Right ventricle myocardium inferior (tissue), 1 donor: Measurements from ENCODE around the gene HYAL3. TPM values are rescaled to one million over a fixed set of nuclear protein-coding genes. Genes with fewer than 3 reads are reported as not detected.
"Not testable (repeated sequence)": the region's sequence is repeated elsewhere in the genome, so short reads cannot be mapped to it uniquely, and the experiment has no call there.

Experiments used
- ATAC-seq: fragments of 200-7000 bp; cut with Tn5 transposase; one replicate; pipeline ENCODE4 v1.9.1; 2020; ENCODE audit warnings: mild to moderate bottlenecking, moderate library complexity
- DNase-seq: peaks from one replicate; pipeline ENCODE4 v3.0.0; 2021; ENCODE audit errors: missing footprints
- intact Hi-C: fragments of 100-400 bp; cut with DNase I; formaldehyde crosslinking; loops from one replicate; pipeline ENCODE4 v1.11.0; 2022
- total RNA-seq: library from RNA; stranded (reverse); fragmentation: NEBNext Ultra II Directional; extraction: Animal tissue kit (Norgen Biotek cat#: 25700); gene quantifications from one replicate; pipeline ENCODE4 v1.2.1, GENCODE V29; 2021
- donor health status: DM: no; HTN: yes; CAD: no; lungs with severe emphysema.

Gene HYAL3
- total RNA-seq, 1 donor from 2014 or later: 1.4 TPM

GRCh38 chr3:50254577-50255250, 44.5 kb downstream of the HYAL3 start:
- DNase-seq (peak; percentile 90), ATAC-seq (peak; percentile 51)
- intact Hi-C loops: no loop called here

- no peak for ATAC-seq
- no peak for DNase-seq
- intact Hi-C loops: no loop called here
These were observed 48.0 kb downstream of the HYAL3 start for GRCh38 chr3:50251220-50251619.

DNA sequence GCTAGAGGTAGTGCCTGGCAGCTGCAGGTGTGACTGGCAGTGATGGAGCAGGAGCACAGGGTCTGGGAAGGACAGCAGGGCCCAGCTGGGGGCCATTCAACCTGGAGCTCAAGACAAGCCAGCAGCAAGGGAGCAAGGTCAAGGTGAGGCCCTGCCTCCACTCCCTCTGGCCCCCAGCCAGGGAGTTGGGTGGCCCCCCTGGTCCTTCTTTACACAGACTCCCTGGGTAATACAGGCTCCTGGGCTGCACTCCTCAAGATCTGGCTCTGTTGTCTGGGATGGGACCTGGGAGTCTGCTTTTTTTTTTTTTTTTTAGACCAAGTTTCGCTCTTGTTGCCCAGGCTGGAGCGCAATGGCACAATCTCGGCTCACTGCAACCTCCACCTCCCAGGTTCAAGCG, 48.7 kb downstream of the HYAL3 start:
- intact Hi-C loops: no loop called here
- DNase-seq (no peak), ATAC-seq (no peak)

- intact Hi-C loops: no loop called here
- ATAC-seq (no peak), DNase-seq (no peak)
These were observed 49.7 kb downstream of the HYAL3 start for GRCh38 chr3:50249457-50249856.

DNA sequence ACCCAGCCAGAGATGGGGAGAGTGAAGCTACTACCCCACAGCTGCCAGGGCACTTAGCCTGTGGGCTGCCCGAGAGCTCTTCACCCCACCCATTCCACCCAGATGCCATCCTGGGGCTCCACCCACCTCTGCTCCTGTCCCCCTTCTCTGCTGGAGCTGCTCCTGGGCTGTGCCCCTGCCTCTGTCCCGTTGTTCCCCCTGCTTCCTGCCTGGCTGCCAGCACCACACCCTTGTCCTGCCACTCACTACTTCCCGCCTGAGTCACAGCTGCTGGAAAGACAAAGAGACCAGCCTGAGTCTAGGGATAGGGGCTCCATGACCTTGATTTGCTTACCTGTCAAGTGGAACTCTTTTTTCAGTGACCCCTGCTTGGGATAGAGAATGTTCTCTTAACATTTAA, 50.8 kb downstream of the HYAL3 start:
- ATAC-seq: peak; percentile 20
- DNase-seq: no peak
- intact Hi-C loops: no loop called here

DNA sequence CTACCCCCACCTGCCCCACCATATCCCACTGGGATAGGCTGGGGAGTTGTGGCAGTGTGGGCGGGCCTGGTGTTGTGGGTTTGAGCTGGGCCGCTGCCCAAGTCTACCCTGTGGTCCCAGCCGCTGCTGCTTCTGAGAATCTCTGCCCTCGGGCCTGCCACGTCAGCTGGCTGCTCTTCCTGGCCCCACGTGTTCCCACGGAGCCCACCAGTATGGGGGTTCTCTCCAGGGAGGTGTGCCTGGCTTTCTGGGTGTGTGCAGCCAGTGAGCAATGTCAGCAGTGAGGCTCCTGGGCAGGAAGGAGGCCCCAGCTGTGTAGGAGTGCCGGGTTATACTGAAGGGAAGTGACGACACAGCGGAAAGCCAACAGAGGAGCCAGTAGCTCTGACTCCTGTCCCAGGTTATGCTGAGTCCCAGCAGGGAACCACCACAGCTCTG, 52.7 kb downstream of the HYAL3 start:
- ATAC-seq: peak; percentile 22

GRCh38 chr3:50245831-50246516, 53.2 kb downstream of the HYAL3 start:
- ATAC-seq: peak; percentile 79
- intact Hi-C loops: loop anchor here (1.0 kb wide), 1 partner anchor 19 kb away; no protein-coding TSS in a partner anchor

More for the DNA sequence above, 52.7 kb downstream of the HYAL3 start:
- intact Hi-C loops: loop anchor here (1.0 kb wide), 1 partner anchor 19 kb away; no protein-coding TSS in a partner anchor
- no peak for DNase-seq

DNA sequence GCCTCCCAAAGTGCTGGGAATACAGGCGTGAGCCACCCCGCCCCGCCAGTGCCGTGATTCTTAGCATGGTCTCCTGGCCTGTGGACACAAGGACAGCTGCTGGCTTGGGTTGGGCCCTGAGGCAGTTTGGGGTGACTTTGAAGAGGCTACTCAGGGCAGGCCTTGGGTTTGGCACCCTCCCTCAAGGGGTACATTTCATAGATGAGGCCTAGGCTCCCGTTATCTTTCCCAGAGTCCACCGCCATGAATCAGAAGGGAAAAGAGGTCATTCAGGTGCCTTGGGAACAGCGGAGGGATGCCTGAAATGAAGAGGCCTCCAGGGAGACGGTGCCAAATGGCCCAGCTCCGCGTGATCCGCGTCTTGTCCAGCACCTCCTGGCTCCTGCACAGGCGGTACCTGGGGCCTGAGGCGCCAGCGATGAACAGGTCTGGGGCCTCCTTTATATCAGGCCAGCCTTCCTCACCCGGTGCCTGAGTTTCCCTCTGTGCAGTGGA, 53.9 kb downstream of the HYAL3 start:
- DNase-seq (no peak), ATAC-seq (no peak)
- intact Hi-C loops: no loop called here

More at GRCh38 chr3:50245831-50246516, 53.2 kb downstream of the HYAL3 start:
- peak; percentile 96 for DNase-seq

DNA sequence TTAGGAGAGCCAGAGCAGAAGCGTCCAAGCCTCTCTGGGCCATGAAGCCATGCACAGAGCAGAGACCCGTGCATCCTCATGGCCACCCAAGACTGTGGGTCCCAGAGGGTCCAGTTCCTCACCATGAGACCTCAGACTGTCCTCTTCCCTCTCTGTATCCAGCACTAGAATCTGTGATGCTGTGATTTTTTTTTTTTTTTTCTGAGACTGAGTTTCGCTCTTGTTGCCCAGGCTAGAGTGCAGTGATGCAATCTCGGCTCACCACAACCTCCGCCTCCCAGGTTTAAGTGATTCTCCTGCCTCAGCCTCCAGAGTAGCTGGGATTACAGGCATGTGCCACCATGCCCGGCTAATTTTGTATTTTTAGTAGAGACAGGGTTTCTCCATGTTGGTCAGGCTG, 54.4 kb downstream of the HYAL3 start:
- DNase-seq, intact Hi-C loops, ATAC-seq: not testable (repeated sequence)

DNA sequence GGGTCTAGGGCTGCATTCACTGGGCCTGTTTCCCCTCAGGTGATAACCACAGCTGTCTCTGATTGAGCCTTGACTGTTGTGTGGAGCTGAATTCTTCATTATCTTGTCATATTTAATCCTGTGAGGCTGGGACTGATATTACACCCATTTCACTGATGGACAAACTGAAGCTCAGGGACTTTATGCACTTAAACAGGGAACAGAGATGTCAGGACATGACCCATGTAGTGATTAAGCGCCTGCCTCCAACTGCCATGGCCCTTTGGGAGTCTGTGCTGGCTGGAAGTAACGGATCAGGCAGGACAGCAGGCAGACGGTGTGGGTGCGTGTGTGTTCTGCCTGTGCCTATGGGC, 55.7 kb downstream of the HYAL3 start:
- intact Hi-C loops: no loop called here
- DNase-seq (no peak), ATAC-seq (no peak)

DNA sequence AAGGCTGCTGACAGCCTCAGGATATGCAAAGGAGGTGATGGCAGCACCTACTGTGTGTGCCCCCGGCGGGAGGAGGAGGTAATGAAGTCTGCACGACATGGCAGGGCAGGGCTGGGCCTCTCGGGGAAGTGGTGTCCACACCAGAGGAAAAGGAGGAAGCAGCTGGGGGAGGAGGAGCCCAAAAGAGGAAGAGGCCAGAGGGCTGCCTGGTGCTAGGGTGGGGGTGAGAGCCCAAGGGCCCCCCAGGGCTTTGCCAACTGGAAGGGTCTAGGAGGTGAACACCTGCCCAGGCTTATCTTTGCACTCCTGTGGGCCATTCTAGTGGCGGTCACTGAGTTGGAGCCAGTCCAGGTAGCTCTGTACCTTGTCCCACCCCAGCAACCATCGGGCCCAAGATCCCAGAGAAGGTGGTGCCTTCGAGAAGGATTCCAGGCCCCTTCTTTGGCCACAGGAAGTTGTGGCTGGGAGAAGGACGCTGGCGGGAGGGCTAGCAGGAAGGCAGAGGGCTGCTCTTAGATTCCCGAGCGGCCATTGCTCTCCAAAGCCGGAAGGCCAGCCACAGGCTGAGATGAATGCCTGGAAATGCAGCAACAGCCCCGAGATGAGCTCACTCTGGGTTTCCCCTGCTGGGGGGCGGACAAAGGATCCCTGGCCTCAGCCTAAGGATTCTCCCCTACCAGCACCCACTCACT, 56.2 kb downstream of the HYAL3 start:
- peak; percentile 92 for DNase-seq
- peak; percentile 35 for ATAC-seq
- intact Hi-C loops: no loop called here

Other genes starting within 250 kb of the HYAL3 start
- 66.5 TPM for gene RBM5, start 210.5 kb downstream of the HYAL3 start, total RNA-seq
- 12.3 TPM for gene SEMA3F, start 144.1 kb downstream of the HYAL3 start, total RNA-seq
- gene GNAT1, start 107.8 kb downstream of the HYAL3 start, total RNA-seq: not detected
- gene SLC38A3, start 94.1 kb downstream of the HYAL3 start, total RNA-seq: 10.3 TPM
- 153 TPM for gene GNAI2, start 63.2 kb downstream of the HYAL3 start, total RNA-seq
- 19.8 TPM for gene SEMA3B, start 30.3 kb downstream of the HYAL3 start, total RNA-seq
- 29.8 TPM for gene LSMEM2, start 20.3 kb downstream of the HYAL3 start, total RNA-seq
- gene IFRD2, start 7.0 kb downstream of the HYAL3 start, total RNA-seq: 69.4 TPM
- 5.8 TPM for gene NAA80, start within 50 bp of the HYAL3 start, total RNA-seq
- gene HYAL1, start 4.2 kb upstream of the HYAL3 start, total RNA-seq: 70.1 TPM
- 39.0 TPM for gene HYAL2, start 23.3 kb upstream of the HYAL3 start, total RNA-seq
- 32.8 TPM for gene TUSC2, start 28.8 kb upstream of the HYAL3 start, total RNA-seq
- 14.7 TPM for gene RASSF1, start 41.4 kb upstream of the HYAL3 start, total RNA-seq
- gene ZMYND10, start 46.3 kb upstream of the HYAL3 start, total RNA-seq: not detected
- 16.7 TPM for gene NPRL2, start 51.4 kb upstream of the HYAL3 start, total RNA-seq
- 6.3 TPM for gene CYB561D2, start 51.5 kb upstream of the HYAL3 start, total RNA-seq
- gene TMEM115, start 60.1 kb upstream of the HYAL3 start, total RNA-seq: 26.4 TPM
- 1.2 TPM for gene CACNA2D2, start 204.2 kb upstream of the HYAL3 start, total RNA-seq